HepG2 (cell line): Measurements from ENCODE around the gene AKT3. TPM values are rescaled to one million over a fixed set of nuclear protein-coding genes. Genes with fewer than 3 reads are reported as not detected.

Experiments used
- ATF7-NPFF ChIP-seq: sonication (generic); formaldehyde crosslinking; IDR thresholded peaks from 2 replicates; pipeline ENCODE4 v1.8.1; 2023; ENCODE audit warnings: mild to moderate bottlenecking, low read depth, missing genetic modification reagents, moderate library complexity
- BCL6 ChIP-seq: IDR thresholded peaks from 2 replicates; pipeline ENCODE4 v1.6.1; 2016; ENCODE audit warnings: missing genetic modification reagents, missing compliant biosample characterization
- BHLHE40 ChIP-seq: IDR thresholded peaks from 2 replicates; pipeline ENCODE4 v1.6.1; 2011; ENCODE audit warnings: low read length, improper control_type of control experiment
- BRD4 ChIP-seq: sonication (generic); formaldehyde crosslinking; IDR thresholded peaks from 2 replicates; pipeline ENCODE4 v1.4.0; 2020; ENCODE audit warnings: missing genetic modification reagents
- FOSL2 ChIP-seq: sonication (generic); formaldehyde crosslinking; IDR thresholded peaks from 2 replicates; pipeline ENCODE4 v1.4.0; 2020; ENCODE audit warnings: missing genetic modification reagents
- ISL2 ChIP-seq: sonication (generic); formaldehyde crosslinking; IDR thresholded peaks from 2 replicates; pipeline ENCODE4 v1.5.0; 2020; ENCODE audit warnings: missing genetic modification reagents
- KDM5B ChIP-seq: sonication (generic); formaldehyde crosslinking; IDR thresholded peaks from 2 replicates; pipeline ENCODE4 v1.4.0; 2020; ENCODE audit warnings: missing genetic modification reagents, mild to moderate bottlenecking, borderline replicate concordance
- NCOA5 ChIP-seq: sonication (generic); formaldehyde crosslinking; IDR thresholded peaks from 2 replicates; pipeline ENCODE4 v1.4.0; 2020; ENCODE audit warnings: missing genetic modification reagents
- NONO ChIP-seq, 2 experiments: fragments of 450-650 bp in 1 of 2; sonication (generic) in 1 of 2; formaldehyde crosslinking in 1 of 2; IDR thresholded peaks in 1 of 2; conservative IDR thresholded peaks in 1 of 2; 2 replicates each; pipeline versions ENCODE4 v1.6.1 to v1.8.0; 2017 to 2022; ENCODE audit warnings: mild to moderate bottlenecking in 1 of 2, missing genetic modification reagents in 1 of 2, moderate library complexity in 1 of 2
- RBAK ChIP-seq: sonication (generic); formaldehyde crosslinking; IDR thresholded peaks from 2 replicates; pipeline ENCODE4 v1.5.1; 2020; ENCODE audit warnings: mild to moderate bottlenecking, missing genetic modification reagents
- SAFB2 ChIP-seq: sonication (generic); formaldehyde crosslinking; IDR thresholded peaks from 2 replicates; pipeline ENCODE4 v1.5.1; 2020; ENCODE audit warnings: missing genetic modification reagents, low read depth, mild to moderate bottlenecking, borderline replicate concordance
- SALL1 ChIP-seq: sonication (generic); formaldehyde crosslinking; IDR thresholded peaks from 2 replicates; pipeline ENCODE4 v1.8.0; 2022; ENCODE audit warnings: mild to moderate bottlenecking, missing genetic modification reagents
- WIZ ChIP-seq: sonication (generic); formaldehyde crosslinking; IDR thresholded peaks from 2 replicates; pipeline ENCODE4 v1.5.1; 2020; ENCODE audit warnings: mild to moderate bottlenecking, missing genetic modification reagents
- ZBTB20 ChIP-seq: sonication (generic); formaldehyde crosslinking; IDR thresholded peaks from 2 replicates; pipeline ENCODE4 v1.8.1; 2023; ENCODE audit warnings: missing genetic modification reagents, low read depth, mild to moderate bottlenecking, borderline replicate concordance
- ZFP37 ChIP-seq: sonication (generic); formaldehyde crosslinking; IDR thresholded peaks from 2 replicates; pipeline ENCODE4 v1.4.0; 2020; ENCODE audit warnings: missing genetic modification reagents, borderline replicate concordance
- ZMAT3 ChIP-seq: sonication (generic); formaldehyde crosslinking; conservative IDR thresholded peaks from 2 replicates; pipeline ENCODE4 v1.7.0; 2021; ENCODE audit warnings: missing genetic modification reagents
- ZNF3 ChIP-seq: IDR thresholded peaks from 2 replicates; pipeline ENCODE4 v1.7.0; 2017; ENCODE audit warnings: inconsistent platforms
- ZNF501 ChIP-seq: sonication (generic); formaldehyde crosslinking; IDR thresholded peaks from 2 replicates; pipeline ENCODE4 v1.5.1; 2020; ENCODE audit warnings: mild to moderate bottlenecking, moderate library complexity, missing genetic modification reagents
- ZNF607 ChIP-seq: sonication (generic); formaldehyde crosslinking; IDR thresholded peaks from 2 replicates; pipeline ENCODE4 v1.5.1; 2020; ENCODE audit warnings: missing genetic modification reagents, mild to moderate bottlenecking, borderline replicate concordance
- ZNF644 ChIP-seq: IDR thresholded peaks from 2 replicates; pipeline ENCODE4 v1.6.1; 2016; ENCODE audit warnings: low read depth
- ZSCAN20 ChIP-seq: sonication (generic); formaldehyde crosslinking; IDR thresholded peaks from 2 replicates; pipeline ENCODE4 v1.4.0; 2020; ENCODE audit warnings: missing genetic modification reagents, mild to moderate bottlenecking, borderline replicate concordance
- ZSCAN9 ChIP-seq: IDR thresholded peaks from 2 replicates; pipeline ENCODE4 v1.6.1; 2016; ENCODE audit warnings: borderline replicate concordance
- polyA plus RNA-seq, 8 experiments: library from polyadenylated mRNA; depleted of rRNA in 3 of 8; stranded (reverse) in 7 of 8; unstranded in 1 of 8; fragments of >200 nt; fragmentation: Illumina TruSeq in 4 of 8; extraction: Trizol in 4 of 8; gene quantifications; 2 replicates each; pipeline versions ENCODE4 v1.2.1 to v1.2.3, GENCODE V29; 2011 to 2016; ENCODE audit warnings: low read depth in 4 of 8, missing spikeins in 1 of 8, mixed read lengths in 1 of 8; ENCODE audit not compliant: insufficient read depth in 1 of 8
- total RNA-seq, 5 experiments: library from RNA; depleted of rRNA; stranded (reverse); fragments of >200 nt; fragmentation: Illumina TruSeq; extraction: Trizol; gene quantifications; 2 replicates each; pipeline ENCODE4 v1.2.3, GENCODE V29; 2016; ENCODE audit warnings: low read depth in 1 of 5
- TF ChIP-seq, protein P1 (sequence below): IDR thresholded peaks from 2 replicates; pipeline ENCODE4 v1.6.1; 2016; ENCODE audit warnings: low read depth, control low read depth
- TF ChIP-seq, protein P2 (sequence below): sonication (generic); formaldehyde crosslinking; IDR thresholded peaks from 2 replicates; pipeline ENCODE4 v1.4.0; 2020; ENCODE audit warnings: mild to moderate bottlenecking, missing genetic modification reagents
- TF ChIP-seq, protein P3 (sequence below): sonication (generic); formaldehyde crosslinking; IDR thresholded peaks from 2 replicates; pipeline ENCODE4 v1.5.0; 2020; ENCODE audit warnings: missing genetic modification reagents

The AKT3 gene
- total and polyA plus RNA-seq, 2 of the 13 experiments (the other 11 are each of a cell fraction or from before 2014, with no cell fraction given), result 0.07 TPM

DNA sequence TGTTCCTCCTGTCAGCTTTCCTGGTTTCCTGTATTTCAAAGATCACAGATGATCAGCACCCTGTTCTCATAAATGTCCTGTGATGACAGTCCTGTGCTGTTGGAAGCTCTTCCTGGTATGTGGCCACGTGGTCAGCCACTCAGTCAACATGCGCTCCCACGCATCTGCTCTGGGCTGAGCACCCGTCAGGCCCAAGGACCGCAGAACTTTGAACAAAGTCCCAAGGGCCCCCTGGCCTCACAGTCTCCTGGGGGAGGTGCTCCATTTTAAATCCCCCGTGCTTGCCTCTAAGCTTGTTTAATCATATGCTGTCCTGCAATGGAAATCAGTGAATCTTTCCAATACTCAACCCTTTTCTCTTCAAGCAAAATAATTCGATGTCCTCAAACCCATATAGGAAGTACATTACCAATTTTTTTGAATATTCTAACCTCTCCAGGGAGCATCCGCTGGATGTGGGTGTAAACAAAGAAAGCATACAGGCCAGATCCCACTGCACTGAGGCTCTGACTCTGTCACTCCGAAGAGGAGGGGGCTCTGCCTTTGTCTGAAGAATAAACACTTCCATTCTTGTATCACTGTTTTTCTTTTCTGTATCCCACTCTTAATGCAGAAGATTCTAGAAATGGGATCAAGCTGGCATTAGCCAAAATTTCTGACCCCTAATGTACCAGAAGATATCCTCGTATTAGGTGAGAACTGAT is 343.9 kb downstream of the AKT3 start (continued):
- TF ChIP-seq ZFP37 (CRISPR knock-in tag) (0 out of 2 replicates have a peak, but pooled peaks have one; percentile 66), SALL1 (CRISPR knock-in tag) (peak; percentile 99), RBAK (no peak), FOSL2 (CRISPR knock-in tag) (peak; percentile 80), BCL6 (CRISPR knock-in tag) (peak; percentile 66; the same call in 1 of the 2 replicates), SAFB2 (no peak), BHLHE40 (peak; percentile 50), WIZ (CRISPR knock-in tag) (peak; percentile 42; the same call in 1 of the 2 replicates), ZNF607 (peak; percentile 88), ZSCAN20 (CRISPR knock-in tag) (no peak), BRD4 (CRISPR knock-in tag) (no peak), ZSCAN9 (CRISPR knock-in tag) (peak; percentile 78; the same call in 1 of the 2 replicates), ATF7-NPFF (peak; percentile 37; the same call in 1 of the 2 replicates), ZNF501 (CRISPR knock-in tag) (peak; percentile 89), NCOA5 (CRISPR knock-in tag) (no peak), ZNF644 (CRISPR knock-in tag) (peak; percentile 77), ZBTB20 (CRISPR knock-in tag) (peak; percentile 69; the same call in 1 of the 2 replicates), NONO (IDR thresholded peaks at IDR 0.05) (no peak), NONO (CRISPR knock-in tag; conservative IDR thresholded peaks at IDR 0.05) (peak; percentile 65; the same call in 1 of the 2 replicates), ISL2 (no peak), ZMAT3 (CRISPR knock-in tag) (peak; percentile 79), KDM5B (CRISPR knock-in tag) (peak; percentile 71; the same call in 1 of the 2 replicates), ZNF3 (CRISPR knock-in tag) (no peak)
- TF ChIP-seq, protein P1, sequence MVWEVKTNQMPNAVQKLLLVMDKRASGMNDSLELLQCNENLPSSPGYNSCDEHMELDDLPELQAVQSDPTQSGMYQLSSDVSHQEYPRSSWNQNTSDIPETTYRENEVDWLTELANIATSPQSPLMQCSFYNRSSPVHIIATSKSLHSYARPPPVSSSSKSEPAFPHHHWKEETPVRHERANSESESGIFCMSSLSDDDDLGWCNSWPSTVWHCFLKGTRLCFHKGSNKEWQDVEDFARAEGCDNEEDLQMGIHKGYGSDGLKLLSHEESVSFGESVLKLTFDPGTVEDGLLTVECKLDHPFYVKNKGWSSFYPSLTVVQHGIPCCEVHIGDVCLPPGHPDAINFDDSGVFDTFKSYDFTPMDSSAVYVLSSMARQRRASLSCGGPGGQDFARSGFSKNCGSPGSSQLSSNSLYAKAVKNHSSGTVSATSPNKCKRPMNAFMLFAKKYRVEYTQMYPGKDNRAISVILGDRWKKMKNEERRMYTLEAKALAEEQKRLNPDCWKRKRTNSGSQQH (CRISPR knock-in tag), result peak; percentile 70; the same call in 1 of the 2 replicates
- TF ChIP-seq, protein P2, sequence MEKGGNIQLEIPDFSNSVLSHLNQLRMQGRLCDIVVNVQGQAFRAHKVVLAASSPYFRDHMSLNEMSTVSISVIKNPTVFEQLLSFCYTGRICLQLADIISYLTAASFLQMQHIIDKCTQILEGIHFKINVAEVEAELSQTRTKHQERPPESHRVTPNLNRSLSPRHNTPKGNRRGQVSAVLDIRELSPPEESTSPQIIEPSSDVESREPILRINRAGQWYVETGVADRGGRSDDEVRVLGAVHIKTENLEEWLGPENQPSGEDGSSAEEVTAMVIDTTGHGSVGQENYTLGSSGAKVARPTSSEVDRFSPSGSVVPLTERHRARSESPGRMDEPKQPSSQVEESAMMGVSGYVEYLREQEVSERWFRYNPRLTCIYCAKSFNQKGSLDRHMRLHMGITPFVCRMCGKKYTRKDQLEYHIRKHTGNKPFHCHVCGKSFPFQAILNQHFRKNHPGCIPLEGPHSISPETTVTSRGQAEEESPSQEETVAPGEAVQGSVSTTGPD, result no peak
- TF ChIP-seq, protein P3, sequence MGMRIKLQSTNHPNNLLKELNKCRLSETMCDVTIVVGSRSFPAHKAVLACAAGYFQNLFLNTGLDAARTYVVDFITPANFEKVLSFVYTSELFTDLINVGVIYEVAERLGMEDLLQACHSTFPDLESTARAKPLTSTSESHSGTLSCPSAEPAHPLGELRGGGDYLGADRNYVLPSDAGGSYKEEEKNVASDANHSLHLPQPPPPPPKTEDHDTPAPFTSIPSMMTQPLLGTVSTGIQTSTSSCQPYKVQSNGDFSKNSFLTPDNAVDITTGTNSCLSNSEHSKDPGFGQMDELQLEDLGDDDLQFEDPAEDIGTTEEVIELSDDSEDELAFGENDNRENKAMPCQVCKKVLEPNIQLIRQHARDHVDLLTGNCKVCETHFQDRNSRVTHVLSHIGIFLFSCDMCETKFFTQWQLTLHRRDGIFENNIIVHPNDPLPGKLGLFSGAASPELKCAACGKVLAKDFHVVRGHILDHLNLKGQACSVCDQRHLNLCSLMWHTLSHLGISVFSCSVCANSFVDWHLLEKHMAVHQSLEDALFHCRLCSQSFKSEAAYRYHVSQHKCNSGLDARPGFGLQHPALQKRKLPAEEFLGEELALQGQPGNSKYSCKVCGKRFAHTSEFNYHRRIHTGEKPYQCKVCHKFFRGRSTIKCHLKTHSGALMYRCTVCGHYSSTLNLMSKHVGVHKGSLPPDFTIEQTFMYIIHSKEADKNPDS (CRISPR knock-in tag), result 0 out of 2 replicates have a peak, but pooled peaks have one; percentile 41
